Left ventricle myocardium inferior (tissue), 1 donor: ENCODE measurements around the gene NAB2. TPM values are rescaled to one million over a fixed set of nuclear protein-coding genes. Genes with fewer than 3 reads are reported as not detected.
"Not testable (repeated sequence)": the region's sequence is repeated elsewhere in the genome, so short reads cannot be mapped to it uniquely, and the experiment has no call there.

Experiments
- DNase-seq: peaks from one replicate; pipeline ENCODE4 v3.0.0-alpha.2; 2020
- H3K27ac ChIP-seq: fragments of 200-600 bp; replicated peaks from 2 replicates; pipeline ENCODE4 v1.8.0; 2021
- H3K27me3 ChIP-seq: fragments of 200-600 bp; 2 replicates; pipeline ENCODE4 v1.8.0; 2021; ENCODE audit warnings: low read depth
- H3K36me3 ChIP-seq: fragments of 200-600 bp; 2 replicates; pipeline ENCODE4 v1.8.0; 2021
- H3K4me1 ChIP-seq: fragments of 200-600 bp; 2 replicates; pipeline ENCODE4 v1.8.0; 2021
- H3K4me3 ChIP-seq: fragments of 200-600 bp; 2 replicates; pipeline ENCODE4 v1.8.0; 2021; ENCODE audit warnings: mild to moderate bottlenecking, moderate library complexity
- H3K9me3 ChIP-seq: fragments of 200-600 bp; replicated peaks from 2 replicates; pipeline ENCODE4 v1.8.0; 2021
- CTCF ChIP-seq: fragments of 200-600 bp; IDR thresholded peaks from 2 replicates; pipeline ENCODE4 v1.8.0; 2021; ENCODE audit warnings: antibody characterized with exemption, mild to moderate bottlenecking, borderline replicate concordance
- intact Hi-C: fragments of 100-400 bp; cut with micrococcal nuclease; formaldehyde crosslinking; loops from one replicate; pipeline ENCODE4 v1.11.0; 2022
- total RNA-seq: library from RNA; stranded (reverse); fragmentation: NEBNext Ultra II Directional; extraction: Animal tissue kit (Norgen Biotek cat#: 25700); gene quantifications from one replicate; pipeline ENCODE4 v1.2.1, GENCODE V29; 2021
- donor health status: DM: no; HTN: yes; CAD: no; lungs with severe emphysema.

The NAB2 gene
- total RNA-seq, 1 donor from 2014 or later: 10.1 TPM

- Histone ChIP-seq H3K27me3 (no peaks in the 10 kb centered on the region), H3K4me3 (no peak overlapping the region), H3K4me1 (peaks cover 7% of the 10 kb centered on the region), H3K36me3 (no peaks in the 10 kb centered on the region), H3K27ac (peak overlapping the region; percentile 28), H3K9me3 (no peaks in the 10 kb centered on the region)
- DNase-seq: no peak
- no peak for TF ChIP-seq CTCF
- intact Hi-C loops: no loop called here
Observed at GRCh38 chr12:57118711-57119271, 29.9 kb downstream of the NAB2 start.

GRCh38 chr12:57119294-57120085 is 30.6 kb downstream of the NAB2 start:
- no peak overlapping the region for H3K4me3 ChIP-seq
- peaks cover 7% of the 10 kb centered on the region for H3K4me1 ChIP-seq
- no peaks in the 10 kb centered on the region for H3K9me3 ChIP-seq
- intact Hi-C loops: loop anchor here (5.0 kb wide), 1 partner anchor 63 kb away; no protein-coding TSS in a partner anchor
- peak overlapping the region; percentile 28 for H3K27ac ChIP-seq
- no peaks in the 10 kb centered on the region for H3K27me3 ChIP-seq
- TF ChIP-seq CTCF: no peak
- H3K36me3 ChIP-seq: no peaks in the 10 kb centered on the region
- no peak for DNase-seq

- H3K27me3 ChIP-seq, H3K4me3 ChIP-seq, H3K4me1 ChIP-seq, H3K27ac ChIP-seq, H3K9me3 ChIP-seq, DNase-seq, H3K36me3 ChIP-seq: not testable (repeated sequence)
- intact Hi-C loops: loop anchor here (5.0 kb wide), 1 partner anchor 62 kb away; no protein-coding TSS in a partner anchor
Observed at GRCh38 chr12:57120718-57121117, 31.8 kb downstream of the NAB2 start.

GRCh38 chr12:57123813-57124212 is 34.9 kb downstream of the NAB2 start:
- TF ChIP-seq CTCF: no peak
- H3K9me3 ChIP-seq: no peaks in the 10 kb centered on the region

GRCh38 chr12:57124261-57124877 is 35.5 kb downstream of the NAB2 start:
- H3K27me3 ChIP-seq: no peaks in the 10 kb centered on the region
- no peaks in the 10 kb centered on the region for H3K9me3 ChIP-seq
- H3K27ac ChIP-seq: no peak overlapping the region
- H3K36me3 ChIP-seq: no peaks in the 10 kb centered on the region
- intact Hi-C loops: loop anchor here (5.0 kb wide), 1 partner anchor 58 kb away; no protein-coding TSS in a partner anchor
- peak; percentile 99 for TF ChIP-seq CTCF
- H3K4me1 ChIP-seq: peaks cover 20% of the 10 kb centered on the region
- peak; percentile 52 for DNase-seq
- no peak overlapping the region for H3K4me3 ChIP-seq

More at GRCh38 chr12:57123813-57124212, 34.9 kb downstream of the NAB2 start:
- Histone ChIP-seq H3K27me3 (no peaks in the 10 kb centered on the region), H3K27ac (no peak overlapping the region), H3K4me1 (peaks cover 17% of the 10 kb centered on the region), H3K4me3 (no peak overlapping the region), H3K36me3 (no peaks in the 10 kb centered on the region)
- DNase-seq: no peak
- intact Hi-C loops: loop anchor here (5.0 kb wide), 1 partner anchor 58 kb away; no protein-coding TSS in a partner anchor

- no peak for DNase-seq
- no peaks in the 10 kb centered on the region for H3K9me3 ChIP-seq
- H3K27ac ChIP-seq: peak overlapping the region; percentile 99
- no peaks in the 10 kb centered on the region for H3K27me3 ChIP-seq
- intact Hi-C loops: no loop called here
- no peak for TF ChIP-seq CTCF
- H3K4me1 ChIP-seq: peaks cover 37% of the 10 kb centered on the region
- no peak overlapping the region for H3K4me3 ChIP-seq
- H3K36me3 ChIP-seq: no peaks in the 10 kb centered on the region
Observed at GRCh38 chr12:57126061-57126460, 37.1 kb downstream of the NAB2 start.
